Stimulated activated CD4-positive, alpha-beta T cell treated with anti-CD3 and anti-CD28 coated beads, Interleukin-1b, Interleukin-23, amount 100 ng/mL, for 48 hours (primary cell): ENCODE data around the gene ZNF217.
"Not testable (repeated sequence)": the region's sequence is repeated elsewhere in the genome, so short reads cannot be mapped to it uniquely, and the experiment has no call there.

Experiments used
- DNase-seq: peaks from one replicate; pipeline ENCODE4 v3.0.0-alpha.2; 2020

Gene ZNF217

DNA sequence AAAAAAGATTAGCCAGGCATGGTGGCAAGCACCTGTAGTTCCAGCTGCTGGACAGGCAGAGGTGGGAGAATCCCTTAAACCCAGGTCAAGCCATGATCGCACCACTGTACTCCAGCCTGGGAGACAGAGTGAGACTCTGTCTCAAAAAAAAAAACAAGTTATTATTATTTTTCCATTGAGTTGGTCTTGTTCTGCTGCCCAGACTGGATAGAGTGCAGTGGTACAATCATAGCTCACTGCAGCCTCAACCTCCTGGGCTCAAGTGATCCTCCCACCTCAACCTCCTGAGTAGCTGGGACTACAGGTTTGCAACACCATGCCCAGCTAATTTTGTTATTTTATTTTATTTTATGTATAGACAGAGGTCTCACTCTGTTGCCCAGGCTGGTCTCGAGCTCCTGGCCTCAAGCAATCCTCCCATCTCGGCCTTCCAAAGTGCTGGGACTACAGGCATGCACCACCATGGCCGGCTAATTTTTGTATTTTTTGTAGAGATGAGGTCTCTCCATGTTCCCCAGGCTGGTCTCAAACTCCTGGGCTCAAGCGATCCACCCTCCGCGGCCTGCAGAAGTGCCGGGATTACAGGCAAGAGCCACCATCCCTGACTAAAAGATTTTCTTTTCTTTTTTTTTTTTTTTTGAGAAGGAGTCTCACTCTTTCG is 31.4 kb downstream of the ZNF217 start:
- DNase-seq = not testable (repeated sequence)

DNA sequence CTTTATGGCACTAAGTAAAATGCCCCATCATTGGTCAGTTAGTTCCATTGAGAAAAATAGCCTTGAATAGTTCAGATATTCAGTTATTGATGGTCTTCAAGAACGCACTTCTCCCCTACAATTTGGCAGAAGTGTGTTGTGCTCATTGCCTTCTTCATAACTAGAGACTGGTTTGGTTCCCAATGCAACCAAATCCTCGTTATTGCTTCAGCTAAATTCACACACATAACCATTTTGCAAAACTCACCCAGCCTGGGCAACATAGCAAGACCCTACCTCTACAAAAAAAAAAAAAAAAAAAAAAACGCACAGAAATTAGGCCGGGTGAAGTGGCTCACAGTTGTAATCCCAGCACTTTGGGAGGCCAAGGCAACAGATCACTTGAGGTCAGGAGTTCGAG is 32.1 kb downstream of the ZNF217 start:
- no peak for DNase-seq

DNA sequence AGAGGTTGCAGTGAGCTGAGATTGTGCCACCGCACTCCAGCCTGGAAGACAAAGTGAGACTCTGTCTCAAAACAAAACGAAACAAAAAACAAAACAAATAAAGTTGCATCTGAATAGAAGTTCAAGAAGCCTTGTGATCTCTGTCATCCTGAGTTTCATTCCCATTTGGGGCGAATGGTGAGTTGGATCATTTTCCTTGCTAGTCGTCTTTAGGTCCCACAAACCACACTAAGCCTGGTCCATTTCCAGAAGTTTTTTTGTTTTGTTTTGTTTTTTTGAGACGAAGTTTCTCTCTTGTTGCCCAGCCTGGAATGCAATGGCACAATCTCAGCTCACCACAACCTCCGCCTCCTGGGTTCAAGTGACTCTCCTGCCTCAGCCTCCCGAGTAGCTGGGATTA is 33.8 kb downstream of the ZNF217 start:
- DNase-seq = no peak

DNA sequence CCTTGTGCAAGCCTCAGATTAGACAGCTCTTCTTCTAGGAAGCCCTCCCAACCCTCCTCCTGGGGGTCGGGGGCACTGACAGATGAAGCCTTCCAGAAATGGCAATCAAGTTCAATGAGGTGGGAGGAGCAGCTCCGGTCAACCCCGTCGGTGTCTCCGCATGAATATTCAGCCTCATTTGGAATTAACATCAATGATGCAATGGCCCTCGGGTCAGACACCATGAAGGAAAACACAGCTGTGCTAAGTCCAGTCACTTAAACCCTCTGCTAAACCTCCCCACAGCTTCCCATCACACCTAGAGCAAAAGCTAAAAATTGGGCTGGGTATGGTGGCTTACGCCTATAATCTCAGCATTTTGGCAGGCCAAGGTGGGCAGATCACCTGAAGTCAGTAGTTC is 36.5 kb downstream of the ZNF217 start:
- no peak for DNase-seq

DNA sequence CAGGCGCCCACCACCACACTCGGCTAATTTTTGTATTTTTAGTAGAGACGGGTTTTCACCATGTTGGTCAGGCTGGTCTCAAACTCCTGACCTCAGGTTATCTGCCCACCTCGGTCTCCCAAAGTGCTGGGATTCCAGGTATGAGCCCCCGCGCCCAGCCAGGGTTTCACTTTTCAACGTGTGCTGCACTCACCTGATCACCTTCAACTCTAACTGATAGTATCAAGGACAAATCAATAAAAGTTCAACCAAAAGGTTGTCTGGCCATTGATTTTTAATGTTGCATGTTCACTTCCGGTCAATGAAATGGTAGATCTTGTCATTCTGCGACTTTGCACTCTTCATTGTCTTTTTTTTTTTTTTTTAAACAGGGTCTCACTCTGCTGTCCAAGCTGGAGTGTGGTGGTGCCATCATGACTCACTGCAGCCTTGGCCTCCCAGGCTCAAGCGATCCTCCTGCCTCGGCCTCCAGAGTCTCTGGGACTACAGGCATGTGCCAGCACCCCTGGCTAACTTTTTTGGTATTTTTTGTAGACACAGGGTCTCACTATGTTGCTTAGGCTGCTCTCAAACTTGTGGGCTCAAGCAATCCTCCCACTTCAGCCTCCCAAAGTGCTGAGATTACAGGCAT is 37.3 kb downstream of the ZNF217 start:
- no peak for DNase-seq

DNA sequence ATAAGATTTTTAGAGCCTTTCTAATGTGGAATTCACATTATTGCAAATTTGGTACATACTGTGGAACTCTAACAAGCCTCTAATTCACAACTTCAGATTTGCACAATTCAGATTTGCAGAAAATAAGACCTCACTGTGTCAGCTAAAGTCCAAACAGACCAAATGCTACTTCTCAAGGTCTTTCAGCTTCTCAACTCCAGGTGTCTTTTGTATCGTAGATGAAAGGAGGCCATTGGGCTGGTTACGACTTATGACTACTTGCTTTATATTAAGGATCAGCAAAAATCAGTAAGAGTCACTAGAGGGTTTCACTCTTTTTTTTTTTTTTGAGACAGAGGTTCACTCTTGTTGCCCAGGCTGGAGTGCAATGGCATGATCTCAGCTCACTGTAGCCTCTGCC is 37.8 kb downstream of the ZNF217 start:
- DNase-seq = no peak

DNA sequence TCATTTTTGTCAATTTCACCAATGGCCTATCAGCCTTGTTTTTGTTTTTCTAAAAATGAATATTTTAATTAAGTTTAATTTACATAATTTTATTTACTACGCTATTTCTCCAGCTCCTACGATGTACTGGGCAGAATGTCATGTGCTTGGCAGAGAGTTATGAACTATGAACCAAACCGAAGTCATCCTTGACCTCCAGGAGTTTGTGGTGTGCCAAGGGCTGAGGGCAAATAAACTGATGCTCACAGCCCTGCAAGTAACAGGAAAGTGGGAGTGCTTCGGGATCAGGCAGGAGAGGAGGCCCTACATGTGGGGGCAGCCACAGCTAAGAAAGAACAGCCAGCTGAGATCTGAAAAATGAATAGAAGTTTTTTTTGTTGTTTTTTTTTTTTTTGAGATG is 38.6 kb downstream of the ZNF217 start:
- no peak for DNase-seq

DNA sequence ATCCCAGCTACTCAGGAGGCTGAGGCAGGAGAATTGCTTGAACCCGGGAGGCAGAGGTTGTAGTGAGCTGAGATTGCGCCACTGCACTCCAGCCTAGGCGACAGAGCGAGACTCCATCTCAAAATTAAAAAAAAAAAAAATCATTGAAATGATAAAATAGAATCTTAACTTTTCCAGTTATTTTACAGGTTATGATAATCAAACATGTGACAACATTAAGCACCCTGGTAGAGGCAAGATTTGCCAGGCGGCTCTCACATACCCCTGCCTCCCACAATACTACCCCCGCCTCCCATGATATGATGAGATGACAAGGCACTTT is 41.1 kb downstream of the ZNF217 start:
- not testable (repeated sequence) for DNase-seq

DNA sequence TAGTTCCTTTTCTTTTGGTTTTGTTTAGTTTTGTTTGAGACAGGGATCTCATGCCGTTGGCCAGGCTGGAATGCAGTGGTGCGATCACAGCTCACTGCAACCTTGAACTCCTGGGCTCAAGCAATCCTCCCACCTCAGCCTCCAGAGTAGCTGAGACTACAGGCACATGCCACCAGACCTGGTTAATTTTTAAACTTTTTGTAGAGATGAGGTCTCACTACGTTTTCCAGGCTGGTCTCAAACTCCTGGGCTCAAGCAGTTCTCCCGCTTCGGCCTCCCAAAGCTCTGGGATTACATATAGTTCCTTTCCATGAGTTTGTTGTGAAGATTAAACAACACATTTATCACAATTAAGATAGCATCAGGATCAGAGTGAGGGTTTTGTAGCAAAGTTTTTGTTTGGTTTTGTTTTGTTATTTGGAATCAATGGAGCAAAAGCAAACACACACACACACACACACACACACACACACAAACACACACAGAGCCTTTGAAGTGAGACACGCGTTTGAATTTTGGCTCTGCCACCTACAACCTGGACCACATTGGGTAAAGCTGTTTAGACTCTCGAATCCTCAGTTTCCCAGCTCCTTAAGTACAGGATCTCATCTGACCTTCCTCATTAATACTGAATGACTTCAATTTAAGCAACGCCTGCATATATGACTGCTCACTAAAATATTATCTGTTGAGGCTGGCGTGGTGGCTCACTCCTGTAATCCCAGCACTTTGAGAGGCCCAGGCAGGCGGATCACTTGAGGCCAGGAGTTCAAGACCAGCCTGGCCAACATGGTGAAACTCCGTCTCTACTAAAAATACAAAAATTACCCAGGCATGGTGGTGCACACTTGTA is 41.7 kb downstream of the ZNF217 start:
- DNase-seq = not testable (repeated sequence)

DNA sequence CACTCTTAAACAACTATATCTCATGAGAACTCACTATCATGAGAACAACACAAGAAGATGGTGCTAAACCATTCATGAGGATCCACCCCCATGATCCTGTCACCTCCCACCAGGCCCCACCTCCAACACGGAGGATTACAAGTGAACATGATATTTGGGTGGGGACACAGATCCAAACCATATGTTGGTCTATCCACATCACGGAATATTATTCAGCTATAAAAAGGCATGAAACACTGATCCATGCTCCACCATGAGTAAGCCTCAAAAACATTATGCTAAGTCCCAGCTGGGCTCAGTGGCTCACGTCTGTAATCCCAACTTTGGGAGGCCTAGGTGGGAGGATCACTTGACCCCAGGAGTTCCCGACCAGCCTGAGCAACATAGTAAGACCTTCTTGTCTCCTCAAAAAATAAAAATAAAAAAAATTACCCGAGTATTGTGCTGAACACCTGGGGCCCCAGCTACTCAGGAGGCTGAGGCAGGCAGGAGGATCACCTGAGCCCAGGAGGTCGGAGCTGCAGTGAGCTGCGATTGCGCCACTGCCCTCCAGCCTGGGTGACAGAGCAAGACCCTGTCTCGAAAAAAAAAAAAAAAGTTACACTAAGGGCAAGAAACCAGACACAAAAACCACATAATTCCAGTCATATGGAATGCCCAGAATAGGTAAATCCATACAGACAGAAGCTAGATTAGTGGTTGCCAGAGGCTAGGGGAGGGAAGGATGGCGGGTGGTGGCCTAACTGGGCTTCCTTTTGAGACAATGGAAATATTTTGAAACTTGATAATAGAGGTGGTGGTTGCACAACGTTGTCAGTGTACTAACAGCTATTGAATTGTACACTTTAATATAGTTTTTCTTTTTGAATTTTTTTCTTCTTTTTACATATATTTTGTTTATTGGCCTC is 43.1 kb downstream of the ZNF217 start:
- no peak for DNase-seq

DNA sequence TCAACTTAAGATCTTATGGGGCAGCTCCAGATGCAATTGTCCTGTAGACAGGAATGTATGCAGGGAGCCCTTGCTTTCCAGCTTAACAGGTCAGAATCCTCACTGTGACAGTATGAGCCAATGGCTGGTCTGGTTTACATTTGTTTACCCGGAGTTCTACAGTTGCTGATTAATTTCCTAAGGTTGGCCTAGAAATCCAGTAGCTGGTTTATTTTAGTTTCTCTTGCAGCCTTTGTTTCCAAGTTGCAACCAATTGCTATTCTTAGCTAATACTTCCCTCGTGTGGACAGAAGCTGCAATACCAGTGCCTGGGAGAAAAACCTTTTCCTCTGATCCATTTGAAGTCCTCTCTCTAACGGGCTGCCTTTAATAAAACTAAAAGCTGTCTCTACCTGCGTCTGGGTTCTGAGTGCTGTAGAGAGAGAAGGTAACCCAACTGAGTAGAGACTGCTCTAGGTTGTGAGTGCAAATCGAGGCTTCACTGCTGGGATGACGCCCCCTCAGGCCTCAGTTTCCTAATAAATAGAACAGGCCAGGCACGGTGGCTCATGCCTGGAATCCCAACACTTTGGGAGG is 45.9 kb downstream of the ZNF217 start:
- peak; percentile 22 for DNase-seq

DNA sequence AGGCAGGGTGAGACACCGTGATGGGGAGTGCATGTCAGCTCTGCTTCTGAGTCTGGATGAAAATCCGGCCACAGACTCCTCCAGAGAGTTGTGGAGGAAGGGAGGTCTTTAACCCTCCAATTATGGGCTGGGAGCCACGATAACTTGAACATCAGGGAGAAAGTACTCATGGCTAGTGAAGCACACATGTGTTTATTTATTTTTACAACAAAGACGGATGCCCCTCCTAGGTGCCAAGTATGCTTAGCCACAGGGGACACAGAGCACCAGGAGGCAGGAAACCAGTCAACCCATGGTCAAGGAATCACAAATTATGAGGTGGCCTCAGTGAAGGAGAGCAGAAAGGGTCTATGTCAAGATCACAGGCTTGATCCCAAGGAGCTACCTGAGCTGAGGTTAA is 54.1 kb downstream of the ZNF217 start:
- no peak for DNase-seq

DNA sequence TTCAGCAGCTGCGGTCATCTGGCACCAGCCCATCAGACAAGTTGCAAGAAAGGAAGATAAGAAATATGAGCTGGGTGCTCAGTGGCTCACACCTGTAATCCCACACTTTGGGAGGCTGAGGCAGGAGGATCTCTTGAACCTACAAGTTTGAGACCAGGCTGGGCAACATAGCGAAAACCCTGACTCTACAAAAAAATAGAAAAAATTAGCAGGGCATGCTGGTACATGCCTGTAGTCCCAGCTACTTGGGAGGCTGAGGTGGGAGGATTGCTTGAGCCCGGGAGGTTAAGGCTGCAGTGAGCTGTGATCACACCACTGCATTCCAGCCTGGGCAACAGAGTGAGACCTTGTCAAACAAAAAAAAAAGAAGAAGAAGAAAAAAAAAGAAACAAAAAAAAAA is 57.3 kb downstream of the ZNF217 start:
- not testable (repeated sequence) for DNase-seq

DNA sequence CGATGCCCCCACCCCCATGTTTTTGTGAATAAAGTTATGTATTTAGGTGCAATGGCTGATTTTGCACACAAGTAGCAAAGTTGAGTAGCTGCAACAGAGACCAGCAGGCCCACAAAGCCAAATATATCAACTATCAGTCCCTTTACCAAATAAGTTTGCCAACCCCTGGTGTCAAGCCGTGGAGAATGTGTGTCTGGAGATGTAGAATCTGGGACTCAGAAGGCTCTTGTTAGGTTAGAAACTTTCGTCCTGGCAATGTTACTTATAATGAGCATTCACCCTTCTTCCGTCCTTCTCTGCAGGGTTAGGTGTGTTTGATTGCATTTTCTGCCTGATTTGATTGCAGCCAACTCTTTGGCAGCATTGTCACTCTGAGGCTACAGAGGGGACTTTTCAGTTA is 57.8 kb downstream of the ZNF217 start:
- DNase-seq = no peak

DNA sequence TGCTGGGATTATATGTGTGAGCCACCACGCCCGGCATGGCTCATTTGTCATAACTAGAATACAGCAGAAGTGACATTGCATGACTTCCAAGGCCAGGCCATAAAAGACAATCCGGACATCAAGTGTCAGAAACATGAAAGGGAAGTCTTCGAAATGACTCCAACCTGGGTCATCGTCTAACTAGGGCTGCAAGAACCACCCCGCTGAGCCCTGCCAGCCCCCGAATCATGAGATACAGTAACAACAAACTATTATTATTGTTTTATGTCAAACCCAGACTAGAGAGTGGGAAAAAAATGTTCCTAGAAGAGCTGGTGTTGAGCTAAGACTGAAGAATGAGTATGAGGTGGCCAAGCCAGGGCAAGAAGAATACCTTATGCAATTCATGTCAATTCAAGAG is 59.6 kb downstream of the ZNF217 start:
- no peak for DNase-seq

DNA sequence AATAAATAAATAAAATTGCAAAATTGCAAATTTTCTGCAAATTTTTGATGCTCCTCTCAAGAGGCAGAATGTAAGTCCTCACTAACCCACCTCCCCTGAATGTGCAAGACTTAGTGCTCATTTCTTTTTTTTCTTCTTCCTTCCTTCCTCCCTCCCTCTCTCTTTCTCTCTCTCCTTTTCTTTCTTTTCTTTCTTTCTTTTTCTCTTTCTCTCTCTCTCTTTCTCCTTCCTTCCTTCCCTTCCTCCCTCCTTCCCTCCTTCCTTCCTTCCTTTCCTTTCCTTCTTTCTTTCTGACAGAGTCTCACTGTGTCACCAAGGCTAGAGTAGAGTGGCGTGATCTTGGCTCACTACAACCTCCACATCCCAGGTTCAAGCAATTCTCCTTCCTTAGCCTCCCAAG is 60.1 kb downstream of the ZNF217 start:
- no peak for DNase-seq

DNA sequence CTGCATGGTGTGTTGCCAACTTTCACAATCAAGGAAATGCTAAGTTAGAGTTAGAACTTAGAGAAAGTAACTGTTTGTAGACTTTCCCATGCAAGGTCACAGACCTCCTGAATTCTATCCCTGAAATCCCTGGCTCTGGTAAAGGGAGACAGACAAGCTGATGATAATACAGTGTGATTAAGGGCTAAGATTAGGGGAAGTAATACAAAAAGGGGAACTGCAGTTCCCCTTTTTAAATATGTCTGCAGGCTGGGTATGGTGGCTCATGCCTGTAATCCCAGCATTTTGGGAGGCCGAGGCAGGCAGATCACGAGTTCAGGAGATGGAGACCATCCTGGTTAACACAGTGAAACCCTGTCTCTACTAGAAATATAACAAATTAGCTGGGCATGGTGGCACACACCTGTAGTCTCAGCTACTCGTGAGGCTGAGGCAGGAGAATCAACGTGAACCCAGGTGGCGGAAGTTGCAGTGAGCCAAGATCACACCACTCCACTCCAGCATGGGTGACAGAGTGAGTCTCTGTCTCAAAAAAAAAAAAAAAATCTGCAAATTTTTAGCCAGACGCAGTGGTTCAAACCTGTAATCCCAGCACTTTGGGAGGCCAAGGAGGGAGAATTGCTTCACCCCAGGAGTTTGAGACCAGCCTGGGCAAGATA is 60.9 kb downstream of the ZNF217 start:
- DNase-seq = not testable (repeated sequence)

DNA sequence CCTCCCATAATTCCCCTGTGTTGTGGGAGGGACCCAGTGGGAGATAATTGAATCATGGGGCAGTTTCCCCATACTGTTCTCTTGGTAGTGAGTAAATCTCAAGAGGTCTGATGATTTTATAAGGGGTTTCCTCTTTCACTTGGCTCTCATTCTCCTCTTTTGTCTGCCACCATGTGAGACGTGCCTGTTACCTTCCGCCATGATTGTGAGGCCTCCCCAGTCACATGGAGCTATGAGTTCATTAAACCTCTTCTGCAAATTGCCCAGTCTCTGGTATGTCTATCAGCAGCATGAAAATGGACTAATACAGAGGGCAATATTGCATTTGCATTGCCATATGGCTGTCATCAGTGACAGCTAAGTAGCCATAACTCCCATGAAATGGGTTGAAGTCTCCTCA is 63.2 kb downstream of the ZNF217 start:
- DNase-seq = no peak

DNA sequence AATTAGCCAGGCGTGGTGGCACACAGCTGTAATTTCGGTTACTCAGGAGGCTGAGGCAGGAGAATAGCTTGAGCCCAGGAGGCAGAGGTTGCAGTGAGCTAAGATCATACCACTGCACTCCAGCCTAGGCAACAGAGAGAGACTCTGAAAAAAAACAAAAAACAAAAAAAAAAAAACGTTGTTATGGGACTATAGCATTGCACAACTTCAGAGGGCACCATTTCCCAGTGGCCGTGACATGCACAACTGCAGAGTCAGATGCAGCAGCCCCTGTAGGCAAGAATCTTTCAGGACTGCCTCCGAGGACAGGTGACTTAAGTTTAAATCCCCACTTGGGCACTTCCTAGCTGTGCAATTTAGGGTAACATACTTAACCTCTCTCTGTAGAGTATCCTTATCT is 64.0 kb downstream of the ZNF217 start:
- DNase-seq = no peak

DNA sequence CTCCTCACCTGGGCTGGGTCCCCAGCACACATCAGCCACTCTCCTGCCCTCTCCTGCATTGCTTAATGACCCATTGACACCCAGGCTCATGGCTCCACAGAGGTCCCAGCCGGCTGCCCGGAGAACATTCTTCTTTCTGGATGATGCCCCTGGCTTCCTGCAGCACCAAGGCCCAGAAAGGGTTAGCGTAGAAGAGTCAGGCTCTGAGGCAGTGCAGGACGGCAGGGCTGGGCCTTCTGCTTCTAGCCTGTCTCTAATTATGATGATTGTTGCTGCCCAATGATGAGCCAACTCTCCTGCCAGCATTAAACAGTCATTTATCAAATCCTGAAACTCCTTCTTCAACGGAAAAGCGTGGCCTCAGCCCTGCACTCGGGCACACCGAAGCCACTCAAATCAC is 66.4 kb downstream of the ZNF217 start:
- DNase-seq = no peak

DNA sequence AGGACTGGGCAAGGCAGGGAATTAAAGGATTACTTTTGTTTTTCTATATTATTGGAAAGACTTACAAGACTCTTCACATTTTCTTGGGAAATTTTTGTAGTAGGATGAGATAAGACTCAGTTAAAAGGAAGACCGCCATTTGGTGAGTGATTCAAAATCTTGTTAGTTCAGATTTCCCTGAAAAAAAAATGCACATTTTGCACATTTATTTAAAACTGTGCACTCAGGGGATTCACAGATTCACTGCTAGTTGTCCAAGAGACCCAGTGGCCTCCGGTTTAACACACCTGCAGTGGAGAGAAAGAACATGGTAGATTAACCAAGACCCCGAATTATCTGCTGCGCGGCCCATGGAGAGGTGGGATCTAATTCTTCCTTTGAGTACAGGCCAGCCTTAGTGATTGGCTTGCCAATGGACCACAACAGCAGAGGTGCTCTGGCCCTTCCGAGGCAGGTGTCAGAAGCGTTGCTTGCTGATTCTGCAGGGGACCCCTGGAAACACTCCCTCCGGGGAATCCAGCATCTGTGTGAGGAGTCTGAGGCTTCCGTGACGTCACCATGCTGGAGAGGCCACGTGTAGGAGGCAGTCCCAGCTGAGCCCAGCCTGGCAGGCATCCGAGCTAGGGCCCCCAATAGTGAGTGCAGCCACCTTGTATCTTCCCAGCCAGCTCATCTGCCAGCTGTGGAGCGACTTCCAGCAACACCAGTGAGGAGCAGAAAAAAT is 68.9 kb downstream of the ZNF217 start:
- no peak for DNase-seq

DNA sequence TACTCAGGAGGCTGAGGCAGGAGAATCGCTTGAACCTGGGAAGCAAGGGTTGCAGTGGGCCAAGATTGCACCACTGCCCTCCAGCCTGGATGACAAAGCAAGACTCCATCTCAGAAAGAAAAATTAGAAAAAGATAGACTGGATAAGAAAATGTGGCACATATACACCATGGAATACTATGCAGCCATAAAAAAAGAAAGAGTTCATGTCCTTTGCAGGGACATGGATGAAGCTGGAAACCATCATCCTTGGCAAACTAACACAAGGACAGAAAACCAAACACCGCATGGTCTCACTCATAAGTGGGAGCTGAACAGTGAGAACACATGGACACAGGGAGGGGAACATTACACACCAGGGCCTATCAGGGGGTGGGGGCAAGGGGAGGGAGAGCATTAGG is 70.0 kb downstream of the ZNF217 start:
- DNase-seq = not testable (repeated sequence)
